ENCODE measurements around the gene TGM1.

DNA sequence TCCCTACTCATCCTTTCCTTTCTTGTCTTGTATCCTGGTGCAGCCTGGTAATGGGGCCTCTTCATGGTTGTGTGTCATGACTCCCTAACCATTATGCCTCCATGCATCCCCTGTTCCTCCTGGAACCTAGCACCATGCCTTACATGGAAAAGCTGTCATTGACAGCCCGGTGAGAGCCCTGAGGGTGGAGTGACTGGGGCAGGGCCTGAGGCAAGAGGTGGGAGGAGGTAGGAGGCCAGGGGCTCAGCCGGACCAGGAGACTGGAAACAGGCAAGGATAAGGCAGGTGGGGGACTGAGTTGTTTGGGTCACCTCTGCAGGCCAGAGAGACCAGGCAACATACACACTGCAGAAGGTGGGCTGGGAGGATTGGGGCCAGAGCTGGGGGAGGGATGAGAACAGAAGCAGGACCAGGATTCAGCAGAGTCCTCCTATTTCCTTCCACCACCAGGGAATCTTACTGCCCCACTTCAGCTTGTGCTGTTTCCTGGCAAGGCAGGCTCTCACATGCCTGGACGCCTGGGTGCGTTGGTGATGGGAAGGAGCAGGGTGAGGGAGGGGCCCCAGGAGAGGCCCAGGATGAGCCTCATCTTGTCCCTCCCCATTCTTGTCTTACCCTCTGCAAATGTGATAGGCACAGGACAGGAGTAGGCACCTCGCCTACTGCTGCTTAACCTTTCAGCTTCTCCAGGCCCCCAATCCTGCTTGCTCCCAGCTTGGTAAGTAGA is 46.7 kb upstream of the TGM1 start, which contains the start of gene LTB4R2:
- no peak for TF ChIP-seq CTCF (IDR thresholded peaks at IDR 0.05)
- no peak for TF ChIP-seq POLR2A (IDR thresholded peaks at IDR 0.05)

All from right lobe of liver (tissue), 4 donors.